ENCODE data around the gene ARID1B. TPM values are rescaled to one million over a fixed set of nuclear protein-coding genes. Genes with fewer than 3 reads are reported as not detected.
A peak's percentile ranks its signal among the peaks of the same experiment; 100 is the strongest.

ARID1B gene
- polyA plus RNA-seq, 1 experiment = 17.0 TPM

DNA sequence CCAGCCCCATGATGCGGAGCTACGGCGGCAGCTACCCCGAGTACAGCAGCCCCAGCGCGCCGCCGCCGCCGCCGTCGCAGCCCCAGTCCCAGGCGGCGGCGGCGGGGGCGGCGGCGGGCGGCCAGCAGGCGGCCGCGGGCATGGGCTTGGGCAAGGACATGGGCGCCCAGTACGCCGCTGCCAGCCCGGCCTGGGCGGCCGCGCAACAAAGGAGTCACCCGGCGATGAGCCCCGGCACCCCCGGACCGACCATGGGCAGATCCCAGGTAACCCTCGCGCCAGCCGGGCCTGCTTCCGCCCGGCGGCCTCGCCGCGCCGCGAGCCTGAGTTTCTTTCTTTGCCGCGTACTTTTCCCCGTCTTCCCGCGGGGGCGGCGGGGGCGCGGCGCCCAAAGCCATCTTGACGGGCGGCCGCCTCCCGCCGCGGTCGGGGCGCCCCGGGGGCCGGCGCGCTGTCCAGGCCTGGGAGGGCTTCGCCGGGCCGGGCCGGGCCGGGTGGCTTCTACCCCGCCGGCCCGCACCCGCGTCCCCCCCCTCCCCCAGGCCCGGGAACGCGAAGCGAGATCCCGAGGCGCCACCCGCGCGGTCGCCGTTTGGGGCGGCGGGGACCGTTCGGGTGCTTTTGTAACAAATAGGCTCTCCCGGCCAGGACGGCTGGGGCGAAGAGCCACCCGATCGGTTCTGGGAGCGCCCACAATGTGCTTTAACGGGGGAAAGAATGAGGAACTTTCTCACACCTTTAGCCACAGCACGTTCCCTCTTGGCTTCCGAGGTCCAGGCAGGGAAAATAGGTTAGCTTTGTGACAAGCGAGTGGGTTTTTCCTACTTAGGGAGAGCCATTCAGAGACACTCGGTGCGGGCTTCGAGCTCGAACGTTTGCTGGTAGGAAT lies 2.3 kb downstream of the ARID1B start:
- DNase-seq (ENCODE audit: low read depth) = no peak
- Histone ChIP-seq H3K4me3 (ENCODE audit: low read depth, low read length) (peak overlapping the region; percentile 82), H3K27me3 (ENCODE audit: control insufficient read depth, insufficient read depth, low read length) (no peaks in the 10 kb centered on the region), H3K36me3 (ENCODE audit: control insufficient read depth, insufficient read depth, low read length) (no peaks in the 10 kb centered on the region)
- ChIA-PET CTCF (no interaction called here), POLR2A (interaction anchor here (0.9 kb wide), 1 partner anchor 59 kb away, joined by 3 read pairs; no protein-coding TSS in a partner anchor)
- TF ChIP-seq, protein P1, sequence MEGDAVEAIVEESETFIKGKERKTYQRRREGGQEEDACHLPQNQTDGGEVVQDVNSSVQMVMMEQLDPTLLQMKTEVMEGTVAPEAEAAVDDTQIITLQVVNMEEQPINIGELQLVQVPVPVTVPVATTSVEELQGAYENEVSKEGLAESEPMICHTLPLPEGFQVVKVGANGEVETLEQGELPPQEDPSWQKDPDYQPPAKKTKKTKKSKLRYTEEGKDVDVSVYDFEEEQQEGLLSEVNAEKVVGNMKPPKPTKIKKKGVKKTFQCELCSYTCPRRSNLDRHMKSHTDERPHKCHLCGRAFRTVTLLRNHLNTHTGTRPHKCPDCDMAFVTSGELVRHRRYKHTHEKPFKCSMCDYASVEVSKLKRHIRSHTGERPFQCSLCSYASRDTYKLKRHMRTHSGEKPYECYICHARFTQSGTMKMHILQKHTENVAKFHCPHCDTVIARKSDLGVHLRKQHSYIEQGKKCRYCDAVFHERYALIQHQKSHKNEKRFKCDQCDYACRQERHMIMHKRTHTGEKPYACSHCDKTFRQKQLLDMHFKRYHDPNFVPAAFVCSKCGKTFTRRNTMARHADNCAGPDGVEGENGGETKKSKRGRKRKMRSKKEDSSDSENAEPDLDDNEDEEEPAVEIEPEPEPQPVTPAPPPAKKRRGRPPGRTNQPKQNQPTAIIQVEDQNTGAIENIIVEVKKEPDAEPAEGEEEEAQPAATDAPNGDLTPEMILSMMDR (IDR thresholded peaks at IDR 0.05; ENCODE audit: insufficient read depth, low read depth, low read length) = no peak

DNA sequence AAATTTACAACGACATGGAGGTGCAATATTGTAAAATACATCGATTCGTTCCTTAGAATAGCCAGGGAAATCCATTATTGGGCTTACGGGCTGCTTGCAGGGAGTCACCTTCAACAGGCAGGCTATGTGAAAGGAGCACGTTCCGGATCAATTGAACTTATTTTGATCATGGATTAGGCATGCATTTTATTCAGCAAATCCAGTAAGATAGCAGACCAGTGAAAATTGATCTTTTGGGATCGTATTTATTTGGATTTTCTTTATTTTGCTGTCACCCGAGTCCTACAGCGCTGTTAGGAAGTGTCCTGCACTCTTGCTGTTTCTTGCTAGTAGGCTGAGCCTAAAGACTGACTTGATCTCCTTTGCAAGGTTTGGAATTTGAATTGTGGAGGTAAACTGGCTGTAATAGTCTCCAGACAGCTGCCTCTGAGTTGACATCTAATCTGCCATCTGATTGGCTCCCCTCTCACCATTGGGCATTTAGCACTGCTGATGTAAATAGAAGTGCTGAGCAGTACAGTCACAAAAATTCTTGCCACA lies 3.0 kb downstream of the ARID1B start:
- Histone ChIP-seq H3K4me3 (ENCODE audit: low read depth, low read length) (peak overlapping the region; percentile 82), H3K36me3 (ENCODE audit: control insufficient read depth, insufficient read depth, low read length) (no peaks in the 10 kb centered on the region), H3K27me3 (ENCODE audit: control insufficient read depth, insufficient read depth, low read length) (no peaks in the 10 kb centered on the region)
- peak; percentile 71 for DNase-seq (ENCODE audit: low read depth)
- TF ChIP-seq, protein P1 (IDR thresholded peaks at IDR 0.05; ENCODE audit: insufficient read depth, low read depth, low read length) = no peak
- CTCF ChIA-PET = no interaction called here
- POLR2A ChIA-PET = interaction anchor here (0.6 kb wide), 2 partner anchors 199 to 209 kb away, joined by 3 to 5 read pairs; no protein-coding TSS in a partner anchor

DNA sequence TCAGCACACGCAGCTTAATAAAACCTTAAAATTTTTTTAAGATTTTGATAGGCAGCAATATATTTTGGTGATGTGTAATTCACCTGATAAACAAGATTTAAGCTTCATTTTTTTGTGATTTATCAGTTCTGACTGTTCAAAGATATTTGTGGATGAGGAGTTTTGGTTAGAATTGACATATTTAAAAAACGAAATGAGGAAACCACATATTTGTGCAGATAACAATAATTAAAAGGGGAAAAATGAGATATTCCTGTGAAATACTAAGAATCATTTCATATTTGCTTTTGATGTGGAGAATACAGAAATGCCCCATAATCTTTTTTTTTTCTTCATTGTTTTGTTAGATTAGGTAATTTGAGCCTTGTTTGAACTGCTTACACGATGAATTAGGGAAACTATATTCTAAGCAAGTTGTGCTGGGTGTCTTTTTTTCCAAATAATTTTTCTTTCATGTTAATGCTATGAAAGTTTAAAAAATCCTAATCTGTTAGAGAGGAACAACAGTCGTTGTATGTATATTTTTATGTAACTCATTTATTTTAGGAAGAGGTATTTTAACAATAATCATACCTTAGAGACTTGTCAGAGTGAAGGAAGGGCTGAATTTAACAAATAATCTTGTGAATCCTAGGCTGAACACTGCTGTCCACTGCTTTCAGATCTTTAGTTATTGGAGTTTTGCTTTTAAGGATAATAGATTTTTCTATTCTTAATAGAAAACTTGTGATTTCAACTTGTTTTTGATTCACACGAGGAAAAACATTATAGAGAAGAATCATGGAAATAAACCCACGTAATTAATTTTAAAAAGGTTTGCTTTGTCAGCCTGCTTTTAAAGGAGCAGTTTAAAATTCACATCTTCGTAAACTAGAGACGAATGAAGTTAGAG lies 4.0 kb downstream of the ARID1B start:
- CTCF ChIA-PET = no interaction called here
- DNase-seq (ENCODE audit: low read depth) = no peak

DNA sequence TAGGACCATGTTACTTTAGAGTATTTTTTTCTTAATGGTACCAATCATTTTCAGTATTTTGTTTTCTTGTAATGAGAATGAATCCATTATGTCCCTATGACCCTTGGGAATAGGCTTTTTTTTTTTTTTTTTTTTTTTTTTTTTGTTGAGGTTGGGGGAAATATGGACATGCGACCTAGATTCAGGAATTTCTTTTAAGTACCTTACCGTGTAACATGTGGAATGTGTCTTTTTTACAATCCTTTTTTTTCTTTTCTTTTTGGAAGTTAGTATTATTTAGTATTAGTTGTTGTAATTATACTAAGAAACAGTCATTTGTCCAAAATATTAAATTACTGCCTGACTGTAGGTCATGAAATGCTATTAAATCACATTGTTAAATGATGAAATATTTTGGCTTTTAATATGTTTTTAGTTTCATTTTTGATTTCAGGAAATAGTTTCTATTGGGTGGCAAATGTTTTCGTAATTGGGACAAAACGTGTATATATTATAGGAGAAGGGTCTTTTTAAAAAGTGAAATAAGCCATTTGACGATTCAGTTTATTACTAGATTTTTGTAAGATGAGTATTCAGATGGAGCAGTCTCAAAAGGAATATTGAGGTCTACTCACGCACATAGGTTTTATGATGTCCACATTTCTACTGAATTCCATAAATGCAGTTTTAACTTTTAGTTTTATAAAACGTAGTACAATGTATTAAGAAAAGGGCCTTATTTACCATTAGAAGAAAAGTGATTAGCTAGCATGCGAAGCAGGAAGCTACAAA lies 4.9 kb downstream of the ARID1B start:
- ChIA-PET POLR2A (no interaction called here), CTCF (no interaction called here)
- no peaks in the 10 kb centered on the region for H3K27me3 ChIP-seq (ENCODE audit: control insufficient read depth, insufficient read depth, low read length)
- TF ChIP-seq, protein P1 (IDR thresholded peaks at IDR 0.05; ENCODE audit: insufficient read depth, low read depth, low read length) = no peak
- H3K36me3 ChIP-seq (ENCODE audit: control insufficient read depth, insufficient read depth, low read length) = no peaks in the 10 kb centered on the region
- DNase-seq (ENCODE audit: low read depth) = no peak
- H3K4me3 ChIP-seq (ENCODE audit: low read depth, low read length) = peak overlapping the region; percentile 31

More for the DNA sequence above, 4.0 kb downstream of the ARID1B start:
- H3K36me3 ChIP-seq (ENCODE audit: control insufficient read depth, insufficient read depth, low read length) = no peaks in the 10 kb centered on the region
- H3K27me3 ChIP-seq (ENCODE audit: control insufficient read depth, insufficient read depth, low read length) = no peaks in the 10 kb centered on the region
- TF ChIP-seq, protein P1 (IDR thresholded peaks at IDR 0.05; ENCODE audit: insufficient read depth, low read depth, low read length) = no peak
- POLR2A ChIA-PET = interaction anchor here (0.6 kb wide), 2 partner anchors 198 to 210 kb away, joined by 3 to 5 read pairs; no protein-coding TSS in a partner anchor
- H3K4me3 ChIP-seq (ENCODE audit: low read depth, low read length) = peak overlapping the region; percentile 31

Data from BJ (cell line).